SK-N-MC (cell line): ENCODE results near the gene RALGAPB.

ENCODE experiments used
- EZH2 ChIP-seq: fragments of 200-600 bp; sonication (generic); IDR thresholded peaks from one replicate; pipeline ENCODE4 v1.6.1; 2017; ENCODE audit warnings: antibody characterized with exemption
- POLR2AphosphoS5 ChIP-seq: IDR thresholded peaks from 2 replicates; pipeline ENCODE4 v1.6.1; 2012; ENCODE audit warnings: mild to moderate bottlenecking, low read depth, low read length, borderline replicate concordance

GRCh38 chr20:38520261-38520660 is 47.6 kb downstream of the RALGAPB start:
- TF ChIP-seq POLR2AphosphoS5 = no peak
- no peak for TF ChIP-seq EZH2
